Skin epidermis (tissue), 12 donors: ENCODE measurements around the gene PEX5.
A peak's percentile ranks its signal among the peaks of the same experiment; 100 is the strongest.

Experiments used
- H3K27ac ChIP-seq, 21 experiments: fragments of 200-600 bp; sonication (generic) in 11 of 21; one replicate each; pipeline ENCODE4 v1.5.0; 2020; ENCODE audit warnings: mild to moderate bottlenecking in 3 of 21, inconsistent platforms in 2 of 21, moderate library complexity in 2 of 21
- H3K4me3 ChIP-seq, 7 experiments: fragments of 200-600 bp; sonication (generic) in 2 of 7; one replicate each; pipeline ENCODE4 v1.5.0; 2020; ENCODE audit warnings: inconsistent platforms in 2 of 7, mild to moderate bottlenecking in 2 of 7, moderate library complexity in 1 of 7

Gene PEX5

GRCh38 chr12:7189398-7190267 lies at the start of gene PEX5:
Gene PEX5, plus strand, starts transcription at chr12:7189686. Its CDS starts 692 bp downstream, at chr12:7190378.
- Histone ChIP-seq H3K27ac (peak within 1 kb of the TSS; percentile 54 to 99 (median 91)), H3K4me3 (peak within 1 kb of the TSS; percentile 50 to 93 (median 84))

GRCh38 chr12:7141351-7142005 lies 48.0 kb upstream of the PEX5 start:
- peak overlapping the region in 1 of 21 experiments; percentile 10 for H3K27ac ChIP-seq

GRCh38 chr12:7142056-7142644 lies 47.3 kb upstream of the PEX5 start:
- no peak overlapping the region for H3K4me3 ChIP-seq
- H3K27ac ChIP-seq: peak overlapping the region in 2 of 21 experiments; percentile 10 to 23

More at GRCh38 chr12:7141351-7142005, 48.0 kb upstream of the PEX5 start:
- no peak overlapping the region for H3K4me3 ChIP-seq

GRCh38 chr12:7142809-7143465 lies 46.5 kb upstream of the PEX5 start:
- Histone ChIP-seq H3K27ac (no peak overlapping the region), H3K4me3 (no peak overlapping the region)

GRCh38 chr12:7143564-7143963 lies 45.9 kb upstream of the PEX5 start:
- peak overlapping the region in 1 of 21 experiments; percentile 52 for H3K27ac ChIP-seq
- no peak overlapping the region for H3K4me3 ChIP-seq

GRCh38 chr12:7144414-7145120 lies 44.9 kb upstream of the PEX5 start:
- Histone ChIP-seq H3K27ac (peak overlapping the region in 7 of 21 experiments; percentile 10 to 54 (median 39)), H3K4me3 (no peak overlapping the region)

- H3K4me3 ChIP-seq: no peak overlapping the region
These were observed 43.8 kb upstream of the PEX5 start for GRCh38 chr12:7145671-7146070.

GRCh38 chr12:7146228-7146627 lies 43.3 kb upstream of the PEX5 start:
- H3K27ac ChIP-seq: no peak overlapping the region

More at GRCh38 chr12:7145671-7146070, 43.8 kb upstream of the PEX5 start:
- no peak overlapping the region for H3K27ac ChIP-seq

GRCh38 chr12:7146906-7147305 lies 42.6 kb upstream of the PEX5 start:
- Histone ChIP-seq H3K27ac (no peak overlapping the region), H3K4me3 (no peak overlapping the region)

More at GRCh38 chr12:7146228-7146627, 43.3 kb upstream of the PEX5 start:
- no peak overlapping the region for H3K4me3 ChIP-seq

- H3K27ac ChIP-seq: no peak overlapping the region
- no peak overlapping the region for H3K4me3 ChIP-seq
These were observed 39.1 kb upstream of the PEX5 start for GRCh38 chr12:7150356-7150755.

GRCh38 chr12:7150841-7151240 lies 38.6 kb upstream of the PEX5 start:
- Histone ChIP-seq H3K4me3 (no peak overlapping the region), H3K27ac (no peak overlapping the region)

GRCh38 chr12:7151532-7151931 lies 38.0 kb upstream of the PEX5 start:
- Histone ChIP-seq H3K4me3 (no peak overlapping the region), H3K27ac (no peak overlapping the region)

- no peak overlapping the region for H3K27ac ChIP-seq
- no peak overlapping the region for H3K4me3 ChIP-seq
These were observed 36.7 kb upstream of the PEX5 start for GRCh38 chr12:7152818-7153217.

- Histone ChIP-seq H3K27ac (peak overlapping the region in 4 of 21 experiments; percentile 16 to 78 (median 53)), H3K4me3 (no peak overlapping the region)
These were observed 35.4 kb upstream of the PEX5 start for GRCh38 chr12:7154042-7154441.

- H3K4me3 ChIP-seq: no peak overlapping the region
- peak overlapping the region in 13 of 21 experiments; percentile 3 to 78 (median 53) for H3K27ac ChIP-seq
These were observed 34.5 kb upstream of the PEX5 start for GRCh38 chr12:7154901-7155470.

GRCh38 chr12:7155471-7156034 lies 33.9 kb upstream of the PEX5 start:
- H3K4me3 ChIP-seq: peak overlapping the region in 1 of 7 experiments; percentile 15
- H3K27ac ChIP-seq: peak overlapping the region in 14 of 21 experiments; percentile 3 to 78 (median 55)

GRCh38 chr12:7156259-7157197 lies 33.0 kb upstream of the PEX5 start:
- peak overlapping the region in 1 of 7 experiments; percentile 15 for H3K4me3 ChIP-seq
- peak overlapping the region in 10 of 21 experiments; percentile 17 to 78 (median 64) for H3K27ac ChIP-seq
